ENCODE data around the gene RRN3.
"Not testable (repeated sequence)": the region's sequence is repeated elsewhere in the genome, so short reads cannot be mapped to it uniquely, and the experiment has no call there.

GRCh38 chr16:15096583-15096972 lies 2.5 kb upstream of the RRN3 start:
- TF ChIP-seq CTCF (conservative IDR thresholded peaks at IDR 0.05 in 1 of 2, IDR thresholded peaks at IDR 0.05 in 1 of 2; ENCODE audit: extremely low read depth in 1 of 2, insufficient read depth in 1 of 2, low read depth in 1 of 2, low read length in 2 of 2); EZH2 (IDR thresholded peaks at IDR 0.05; ENCODE audit: borderline replicate concordance, low read length): not testable (repeated sequence)

Data from mammary epithelial cell (primary cell).